ENCODE data around the gene SPAG6.
"Not testable (repeated sequence)": the region's sequence is repeated elsewhere in the genome, so short reads cannot be mapped to it uniquely, and the experiment has no call there.

DNA sequence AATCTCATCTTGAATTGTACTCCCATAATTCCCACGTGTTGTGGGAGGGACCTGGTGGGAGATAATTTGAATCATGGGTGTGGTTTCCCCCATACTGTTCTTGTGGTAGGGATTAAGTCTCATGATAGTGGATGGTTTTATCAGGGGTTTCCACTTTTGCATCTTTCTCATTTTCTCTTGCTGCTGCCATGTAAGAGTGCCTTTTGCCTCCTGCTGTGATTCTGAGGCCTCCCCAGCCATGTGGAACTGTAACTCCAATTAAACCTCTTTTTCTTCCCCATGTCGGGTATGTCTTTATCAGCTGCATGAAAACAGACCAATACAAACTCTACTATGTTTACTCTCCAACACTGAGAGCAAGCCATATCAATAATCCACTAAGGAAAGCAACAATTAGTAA is 50.9 kb downstream of the SPAG6 start:
- TF ChIP-seq EP300 (IDR thresholded peaks at IDR 0.05); POLR2A (IDR thresholded peaks at IDR 0.05; ENCODE audit: low read depth); POLR2AphosphoS5 (IDR thresholded peaks at IDR 0.05): not testable (repeated sequence)
- TF ChIP-seq, protein P1, sequence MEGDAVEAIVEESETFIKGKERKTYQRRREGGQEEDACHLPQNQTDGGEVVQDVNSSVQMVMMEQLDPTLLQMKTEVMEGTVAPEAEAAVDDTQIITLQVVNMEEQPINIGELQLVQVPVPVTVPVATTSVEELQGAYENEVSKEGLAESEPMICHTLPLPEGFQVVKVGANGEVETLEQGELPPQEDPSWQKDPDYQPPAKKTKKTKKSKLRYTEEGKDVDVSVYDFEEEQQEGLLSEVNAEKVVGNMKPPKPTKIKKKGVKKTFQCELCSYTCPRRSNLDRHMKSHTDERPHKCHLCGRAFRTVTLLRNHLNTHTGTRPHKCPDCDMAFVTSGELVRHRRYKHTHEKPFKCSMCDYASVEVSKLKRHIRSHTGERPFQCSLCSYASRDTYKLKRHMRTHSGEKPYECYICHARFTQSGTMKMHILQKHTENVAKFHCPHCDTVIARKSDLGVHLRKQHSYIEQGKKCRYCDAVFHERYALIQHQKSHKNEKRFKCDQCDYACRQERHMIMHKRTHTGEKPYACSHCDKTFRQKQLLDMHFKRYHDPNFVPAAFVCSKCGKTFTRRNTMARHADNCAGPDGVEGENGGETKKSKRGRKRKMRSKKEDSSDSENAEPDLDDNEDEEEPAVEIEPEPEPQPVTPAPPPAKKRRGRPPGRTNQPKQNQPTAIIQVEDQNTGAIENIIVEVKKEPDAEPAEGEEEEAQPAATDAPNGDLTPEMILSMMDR (IDR thresholded peaks at IDR 0.05) = not testable (repeated sequence)
